ENCODE data around the gene PRMT1.

The PRMT1 gene

DNA sequence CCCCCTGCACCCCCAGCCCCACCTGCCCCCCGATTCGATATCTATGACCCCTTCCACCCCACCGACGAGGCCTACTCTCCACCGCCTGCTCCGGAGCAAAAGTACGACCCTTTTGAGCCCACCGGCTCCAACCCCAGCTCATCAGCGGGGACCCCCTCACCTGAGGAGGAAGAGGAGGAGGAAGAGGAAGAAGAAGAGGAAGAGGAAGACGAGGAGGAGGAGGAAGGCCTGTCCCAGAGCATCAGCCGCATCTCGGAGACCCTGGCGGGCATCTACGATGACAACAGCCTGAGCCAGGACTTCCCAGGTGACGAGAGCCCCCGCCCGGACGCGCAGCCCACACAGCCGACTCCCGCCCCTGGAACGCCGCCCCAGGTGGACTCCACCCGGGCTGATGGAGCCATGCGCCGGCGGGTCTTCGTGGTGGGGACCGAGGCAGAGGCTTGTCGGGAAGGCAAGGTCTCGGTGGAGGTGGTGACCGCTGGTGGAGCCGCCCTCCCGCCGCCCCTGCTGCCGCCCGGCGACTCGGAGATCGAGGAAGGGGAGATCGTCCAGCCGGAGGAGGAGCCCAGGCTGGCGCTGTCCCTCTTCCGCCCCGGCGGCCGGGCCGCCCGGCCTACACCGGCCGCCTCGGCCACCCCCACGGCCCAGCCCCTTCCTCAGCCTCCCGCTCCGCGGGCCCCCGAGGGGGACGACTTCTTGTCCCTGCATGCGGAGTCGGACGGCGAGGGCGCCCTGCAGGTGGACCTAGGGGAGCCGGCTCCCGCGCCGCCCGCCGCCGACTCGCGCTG is 25.8 kb upstream of the PRMT1 start:
- in situ Hi-C loops (cut with HindIII; ENCODE audit: low sequenced_read_pairs): no loop called here

DNA sequence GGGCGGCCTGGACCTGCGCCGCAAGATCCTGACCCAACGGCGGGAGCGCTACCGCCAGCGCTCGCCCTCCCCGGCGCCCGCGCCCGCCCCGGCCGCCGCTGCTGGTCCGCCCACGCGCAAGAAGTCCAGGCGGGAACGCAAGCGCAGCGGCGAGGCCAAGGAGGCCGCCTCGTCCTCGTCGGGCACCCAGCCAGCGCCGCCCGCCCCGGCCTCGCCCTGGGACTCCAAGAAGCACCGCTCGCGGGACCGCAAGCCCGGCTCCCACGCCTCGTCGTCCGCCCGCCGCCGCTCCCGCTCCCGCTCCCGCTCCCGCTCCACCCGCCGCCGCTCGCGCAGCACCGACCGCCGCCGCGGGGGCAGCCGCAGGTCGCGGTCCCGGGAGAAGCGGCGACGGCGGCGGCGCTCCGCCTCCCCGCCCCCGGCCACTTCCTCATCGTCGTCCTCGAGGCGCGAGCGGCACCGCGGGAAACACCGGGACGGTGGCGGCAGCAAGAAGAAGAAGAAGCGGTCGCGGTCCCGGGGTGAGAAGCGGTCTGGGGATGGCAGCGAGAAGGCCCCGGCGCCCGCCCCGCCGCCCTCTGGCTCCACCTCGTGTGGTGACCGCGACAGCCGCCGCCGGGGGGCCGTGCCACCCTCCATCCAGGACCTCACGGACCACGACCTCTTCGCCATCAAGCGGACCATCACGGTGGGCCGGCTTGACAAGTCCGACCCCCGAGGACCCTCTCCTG is 25.1 kb upstream of the PRMT1 start:
- in situ Hi-C loops (cut with HindIII; ENCODE audit: low sequenced_read_pairs): no loop called here

DNA sequence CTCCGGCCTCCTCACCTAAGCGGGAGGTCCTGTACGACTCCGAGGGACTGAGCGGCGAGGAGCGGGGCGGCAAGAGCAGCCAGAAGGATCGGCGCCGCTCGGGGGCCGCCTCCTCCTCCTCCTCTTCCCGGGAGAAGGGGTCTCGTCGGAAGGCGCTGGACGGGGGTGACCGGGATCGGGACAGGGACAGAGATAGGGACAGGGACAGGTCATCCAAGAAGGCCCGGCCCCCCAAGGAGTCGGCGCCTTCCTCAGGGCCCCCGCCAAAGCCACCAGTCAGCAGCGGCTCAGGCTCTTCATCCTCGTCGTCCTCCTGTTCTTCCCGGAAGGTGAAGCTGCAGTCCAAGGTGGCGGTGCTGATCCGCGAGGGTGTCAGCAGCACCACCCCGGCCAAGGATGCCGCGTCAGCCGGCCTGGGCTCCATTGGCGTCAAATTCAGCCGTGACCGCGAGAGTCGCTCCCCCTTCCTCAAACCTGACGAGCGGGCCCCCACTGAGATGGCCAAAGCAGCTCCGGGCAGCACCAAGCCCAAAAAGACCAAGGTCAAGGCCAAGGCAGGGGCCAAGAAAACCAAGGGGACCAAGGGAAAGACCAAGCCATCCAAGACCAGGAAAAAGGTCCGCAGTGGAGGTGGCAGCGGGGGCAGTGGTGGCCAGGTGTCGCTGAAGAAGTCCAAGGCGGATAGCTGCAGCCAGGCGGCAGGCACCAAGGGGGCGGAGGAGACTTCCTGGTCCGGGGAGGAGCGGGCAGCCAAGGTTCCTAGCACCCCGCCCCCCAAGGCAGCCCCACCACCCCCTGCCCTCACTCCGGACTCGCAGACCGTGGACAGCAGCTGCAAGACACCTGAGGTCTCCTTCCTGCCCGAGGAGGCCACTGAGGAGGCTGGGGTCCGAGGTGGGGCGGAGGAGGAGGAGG is 24.3 kb upstream of the PRMT1 start:
- in situ Hi-C loops (cut with HindIII; ENCODE audit: low sequenced_read_pairs): no loop called here

DNA sequence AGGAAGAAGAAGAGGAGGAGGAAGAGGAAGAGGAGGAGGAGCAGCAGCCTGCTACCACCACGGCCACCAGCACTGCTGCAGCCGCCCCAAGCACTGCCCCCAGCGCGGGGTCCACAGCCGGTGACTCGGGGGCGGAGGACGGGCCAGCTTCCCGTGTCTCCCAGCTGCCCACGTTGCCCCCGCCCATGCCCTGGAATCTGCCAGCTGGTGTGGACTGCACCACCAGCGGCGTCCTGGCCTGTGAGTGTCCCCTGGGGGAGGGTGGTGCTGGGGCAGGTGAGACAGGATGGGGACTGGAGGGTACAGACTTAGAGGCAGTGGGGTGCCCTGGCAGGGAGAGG is 23.6 kb upstream of the PRMT1 start:
- in situ Hi-C loops (cut with HindIII; ENCODE audit: low sequenced_read_pairs): no loop called here

DNA sequence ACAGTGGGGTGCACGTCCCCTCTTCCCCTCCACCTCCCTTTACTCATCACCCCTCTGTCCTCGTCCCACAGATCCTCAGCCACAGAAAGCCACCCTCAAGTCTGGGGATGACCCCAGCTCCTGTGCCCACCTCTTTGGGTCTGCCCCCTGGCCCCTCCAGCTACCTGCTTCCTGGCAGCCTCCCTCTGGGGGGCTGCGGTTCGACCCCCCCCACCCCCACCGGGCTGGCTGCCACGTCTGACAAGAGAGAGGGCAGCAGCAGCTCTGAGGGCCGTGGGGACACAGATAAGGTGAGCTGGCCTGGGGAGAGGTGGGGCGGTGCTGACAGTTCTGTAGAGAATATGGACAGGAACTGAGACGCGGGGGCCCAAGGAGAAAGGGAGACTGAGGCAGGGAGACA is 22.5 kb upstream of the PRMT1 start:
- in situ Hi-C loops (cut with HindIII; ENCODE audit: low sequenced_read_pairs): no loop called here

DNA sequence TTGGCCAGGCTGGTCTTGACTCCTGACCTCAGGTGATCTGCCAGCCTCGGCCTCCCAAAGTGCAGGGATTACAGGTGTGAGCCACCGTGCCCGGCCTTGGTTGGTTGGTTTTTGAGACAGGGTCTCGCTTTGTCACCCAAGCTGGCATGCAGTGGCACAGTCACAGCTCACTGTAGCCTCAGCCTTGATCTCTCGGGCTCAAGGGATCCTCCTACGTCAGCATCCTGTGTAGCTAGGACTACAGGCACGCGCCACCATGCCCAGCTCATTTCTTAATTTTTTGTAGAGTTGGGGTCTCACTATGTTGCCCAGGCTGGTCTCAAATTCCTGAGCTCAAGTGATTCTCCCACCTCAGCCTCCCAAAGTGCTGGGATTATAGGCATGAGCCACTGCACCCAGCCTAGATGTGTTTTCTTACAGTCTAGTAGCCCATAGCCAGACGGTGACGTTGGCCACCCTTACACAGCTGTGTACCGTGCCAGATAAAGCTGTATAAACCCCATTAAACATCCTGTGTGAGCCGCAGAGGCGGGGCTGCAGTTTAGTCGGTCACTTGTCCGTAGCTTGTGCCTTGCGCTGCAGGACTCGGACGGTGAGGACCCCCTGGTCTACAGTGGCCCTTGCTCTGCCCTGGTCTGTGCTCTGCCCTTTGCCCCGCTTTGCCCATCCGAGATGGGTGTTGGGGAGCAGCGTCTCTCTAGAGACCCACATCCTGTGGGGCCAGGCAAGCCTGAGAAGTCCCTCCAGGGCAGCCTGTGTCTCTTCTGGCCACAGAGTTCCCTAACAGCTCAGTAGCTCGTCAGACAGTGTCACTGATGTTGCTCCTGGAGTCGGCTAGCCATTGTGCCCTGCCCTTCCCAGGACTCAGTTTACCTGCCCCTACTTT is 21.3 kb upstream of the PRMT1 start:
- in situ Hi-C loops (cut with HindIII; ENCODE audit: low sequenced_read_pairs): no loop called here

DNA sequence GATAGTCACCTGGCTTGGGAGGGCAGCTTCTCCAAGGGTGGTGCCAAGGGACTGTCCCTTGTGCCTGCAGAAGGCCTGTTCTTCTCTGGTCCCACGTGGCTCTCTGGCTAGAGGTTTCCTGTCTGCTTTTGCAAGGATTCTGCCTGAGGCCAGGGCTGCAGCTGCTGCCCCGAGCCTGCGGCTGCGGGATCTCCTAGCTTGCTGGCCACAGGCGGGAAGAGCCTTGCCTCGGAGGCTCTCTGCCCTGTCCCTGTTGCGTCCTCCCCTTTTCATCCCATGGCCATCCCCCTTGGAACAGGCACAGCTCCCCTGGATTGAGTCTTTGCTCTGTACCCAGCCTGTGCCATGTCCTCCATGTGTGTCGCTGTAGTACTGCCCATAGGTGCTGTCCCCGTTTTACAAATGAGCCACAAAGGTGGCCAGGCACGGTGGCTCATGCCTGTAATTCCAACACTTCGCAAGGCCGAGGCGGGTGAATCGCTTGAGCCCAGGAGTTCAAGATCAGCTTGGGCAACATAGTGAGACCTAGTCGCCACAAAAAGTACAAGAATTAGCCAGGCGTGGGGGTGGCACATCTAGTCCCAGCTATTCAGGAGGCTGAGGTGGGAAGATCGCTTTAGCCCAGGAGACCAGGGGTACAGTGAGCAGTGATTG is 20.5 kb upstream of the PRMT1 start:
- in situ Hi-C loops (cut with HindIII; ENCODE audit: low sequenced_read_pairs): no loop called here

DNA sequence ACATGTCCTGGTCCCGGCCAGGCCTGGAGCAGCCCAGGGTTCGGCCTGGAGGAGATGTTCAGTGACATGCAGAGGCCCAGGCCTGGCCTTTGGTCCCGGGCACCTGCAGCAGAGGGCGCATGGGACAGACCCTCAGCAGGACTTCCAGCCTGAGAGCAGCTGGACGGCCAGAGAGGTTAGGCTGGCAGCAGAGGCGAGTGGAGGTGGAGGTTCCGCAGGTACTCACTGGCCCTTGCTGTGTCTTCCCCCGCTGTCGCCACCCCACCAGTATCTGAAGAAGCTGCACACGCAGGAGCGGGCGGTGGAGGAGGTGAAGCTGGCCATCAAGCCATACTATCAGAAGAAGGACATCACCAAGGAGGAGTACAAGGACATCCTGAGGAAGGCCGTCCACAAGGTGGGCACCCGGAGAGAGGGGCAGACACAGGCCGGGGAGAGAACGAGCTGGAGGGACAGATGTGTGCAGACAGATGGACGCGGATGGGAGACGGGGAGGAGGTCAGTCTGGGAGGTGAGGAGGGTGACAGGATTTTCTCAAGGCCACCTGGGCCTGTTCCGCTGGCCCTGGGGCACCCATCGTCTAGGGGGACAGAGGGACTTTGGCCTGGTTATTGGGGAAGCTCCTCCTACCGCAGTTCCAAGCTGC is 19.5 kb upstream of the PRMT1 start:
- in situ Hi-C loops (cut with HindIII; ENCODE audit: low sequenced_read_pairs): no loop called here

DNA sequence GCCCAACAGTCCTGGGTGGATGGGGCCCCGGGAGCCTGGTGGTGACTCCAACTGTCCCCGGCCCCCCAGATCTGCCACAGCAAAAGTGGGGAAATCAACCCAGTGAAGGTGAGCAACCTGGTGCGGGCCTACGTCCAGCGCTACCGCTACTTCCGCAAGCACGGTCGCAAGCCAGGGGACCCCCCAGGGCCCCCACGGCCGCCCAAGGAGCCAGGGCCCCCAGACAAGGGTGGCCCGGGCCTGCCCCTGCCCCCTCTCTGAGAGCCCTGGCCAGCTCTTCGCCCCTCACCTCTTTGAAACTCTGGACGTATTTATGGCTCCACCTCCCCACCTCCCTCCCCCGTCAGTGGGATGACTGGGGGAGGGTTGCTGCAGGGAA is 18.9 kb upstream of the PRMT1 start:
- in situ Hi-C loops (cut with HindIII; ENCODE audit: low sequenced_read_pairs): no loop called here

DNA sequence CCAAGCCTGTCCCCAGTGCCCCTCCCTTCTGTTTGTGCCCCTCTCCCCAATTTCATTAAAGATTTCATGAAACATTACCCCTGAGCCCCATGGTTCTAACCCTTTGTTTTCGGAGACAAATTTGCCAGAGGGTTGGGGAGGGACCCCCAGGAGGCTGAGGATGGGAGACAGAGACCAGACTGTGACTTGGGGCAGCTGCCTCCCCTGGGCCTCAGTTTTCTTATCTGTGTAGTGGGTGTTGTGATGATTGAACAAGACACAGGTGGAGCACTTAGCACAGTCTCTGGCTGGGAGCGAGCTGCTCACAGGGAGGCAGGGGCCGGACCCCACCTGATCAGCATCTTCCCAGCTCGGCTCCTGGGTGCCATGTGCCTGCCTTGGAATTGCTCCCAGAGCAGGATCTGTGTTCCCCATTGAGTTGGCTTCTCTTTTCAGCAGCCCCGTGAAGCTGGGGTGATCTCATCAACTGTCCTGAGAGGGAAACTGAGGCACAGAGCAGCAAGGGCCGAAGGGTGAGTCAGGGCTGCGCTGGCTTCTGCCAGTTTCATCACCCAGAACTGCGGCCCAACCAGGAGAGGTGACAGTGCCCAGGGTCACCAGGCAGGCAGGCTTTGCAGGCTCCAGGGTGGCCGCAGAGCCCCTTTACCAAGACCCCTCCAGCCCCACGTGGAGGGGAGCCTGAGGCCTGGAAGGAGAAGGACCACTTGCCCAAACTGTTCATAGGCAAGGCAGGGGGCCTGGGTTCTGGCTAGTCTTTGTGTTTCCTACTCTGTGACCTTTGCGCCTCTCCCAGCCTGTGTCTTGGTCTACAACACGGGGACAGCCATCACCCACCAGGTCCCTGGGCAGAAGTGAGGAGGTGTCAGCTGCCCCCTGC is 18.3 kb upstream of the PRMT1 start:
- in situ Hi-C loops (cut with HindIII; ENCODE audit: low sequenced_read_pairs): no loop called here

DNA sequence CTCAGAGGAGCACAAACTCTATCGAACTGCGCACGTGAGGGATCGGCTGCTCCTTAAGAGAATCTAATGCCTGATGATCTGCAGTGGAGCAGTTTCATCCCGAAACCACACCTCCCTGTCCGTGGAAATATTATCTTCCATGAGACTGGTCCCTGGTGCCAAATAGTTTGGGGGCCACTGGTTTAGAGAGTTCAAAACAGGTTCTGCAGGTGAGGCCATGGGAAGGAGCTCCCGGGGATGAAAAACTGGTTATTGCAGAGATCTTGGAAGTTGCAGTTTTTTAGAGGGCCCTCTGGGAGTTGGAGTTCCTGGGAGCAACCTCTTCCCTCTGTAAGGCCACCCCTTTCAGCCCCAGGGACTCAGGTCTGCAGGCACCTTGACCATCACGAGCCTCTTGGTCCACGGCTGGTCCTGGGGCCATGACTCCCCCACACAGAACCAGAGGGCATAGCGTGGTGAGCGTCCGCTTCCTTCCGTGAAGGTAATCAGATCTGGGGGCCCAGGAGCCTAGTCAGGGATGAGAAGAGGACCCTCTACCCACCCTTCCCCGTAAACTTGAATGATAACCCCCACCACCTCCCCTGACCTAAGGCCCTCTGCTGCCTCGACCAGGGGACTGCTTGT is 16.6 kb upstream of the PRMT1 start:
- in situ Hi-C loops (cut with HindIII; ENCODE audit: low sequenced_read_pairs): no loop called here

DNA sequence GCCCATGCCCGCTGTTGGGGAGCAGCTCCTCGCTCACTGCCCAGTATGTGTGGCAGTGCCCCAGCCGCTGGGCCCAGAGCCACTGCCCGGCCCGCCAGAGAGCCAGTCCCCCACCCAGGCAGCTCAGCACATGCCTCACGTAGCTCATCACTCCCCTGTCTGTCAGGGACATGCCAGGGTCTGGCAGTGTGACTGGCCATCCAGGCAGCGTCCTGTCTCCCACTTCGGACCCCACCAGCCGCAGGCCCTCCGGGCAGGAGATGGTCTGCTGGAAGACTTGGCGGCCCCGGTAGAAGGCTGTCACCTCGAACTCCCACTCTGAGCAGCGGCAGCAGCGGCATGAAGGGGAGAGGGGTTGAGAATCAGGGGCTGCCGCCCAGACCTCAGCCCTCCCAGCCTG is 15.1 kb upstream of the PRMT1 start:
- in situ Hi-C loops (cut with HindIII; ENCODE audit: low sequenced_read_pairs): no loop called here

DNA sequence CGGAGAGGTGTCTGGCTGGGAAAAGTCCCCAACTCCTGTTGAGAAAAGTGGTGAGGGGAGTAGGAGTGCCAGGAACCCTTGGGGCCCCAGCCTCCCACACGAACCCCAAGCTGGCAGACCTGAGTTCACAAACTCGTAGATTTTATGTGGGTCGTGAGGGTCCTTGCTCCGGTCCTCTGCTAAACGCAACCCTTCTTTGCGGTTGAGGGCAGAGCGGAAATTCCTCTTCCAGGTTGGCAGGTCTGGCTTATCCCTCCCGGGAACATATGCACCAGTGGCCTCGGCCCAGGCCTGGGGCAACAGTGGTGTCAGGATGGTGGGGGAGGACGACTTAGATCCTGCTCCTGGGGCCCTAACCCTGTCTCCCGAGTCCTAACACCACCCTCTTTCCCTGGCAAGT is 13.8 kb upstream of the PRMT1 start:
- in situ Hi-C loops (cut with HindIII; ENCODE audit: low sequenced_read_pairs): no loop called here

DNA sequence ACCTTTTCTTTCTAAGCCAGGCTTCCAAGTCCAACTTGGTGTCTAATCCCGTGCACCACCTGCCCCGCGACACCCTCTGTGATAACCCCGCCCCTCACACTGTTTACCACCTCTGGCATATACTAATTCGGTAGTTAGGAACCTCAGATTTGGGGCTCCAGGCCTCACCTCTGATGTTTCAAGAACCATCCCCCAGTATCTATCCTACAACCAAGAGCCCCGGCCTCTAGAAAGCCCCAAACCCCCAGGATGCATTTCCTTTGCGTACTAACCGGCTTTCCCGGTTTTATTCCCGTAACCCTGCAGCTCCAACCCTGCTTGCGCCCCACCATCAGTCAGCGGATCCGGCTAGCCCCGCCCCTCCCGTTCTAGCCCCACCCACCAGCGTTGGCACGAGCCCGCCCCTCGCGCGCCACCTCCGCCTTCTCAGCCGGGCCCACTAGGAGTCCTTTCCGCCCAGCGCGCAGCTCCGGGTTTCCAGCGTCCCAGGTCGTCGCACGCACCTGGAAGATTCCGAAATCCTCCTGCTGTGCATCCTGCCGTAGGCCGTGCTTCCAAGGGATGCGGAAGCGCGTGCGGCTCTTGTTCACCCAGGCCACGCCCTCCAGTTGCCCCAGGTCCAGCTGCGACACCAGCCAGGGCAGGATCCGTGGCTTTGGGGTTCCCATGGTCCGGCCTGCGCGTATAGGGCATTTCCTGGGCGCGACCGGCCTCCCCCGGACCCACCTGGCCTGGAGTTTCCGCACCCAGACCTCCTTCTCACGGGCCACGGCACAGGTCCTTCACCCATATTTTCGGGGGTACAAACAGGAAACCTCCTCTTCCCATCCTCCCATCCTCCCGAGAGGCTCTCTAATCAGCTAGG is 12.7 kb upstream of the PRMT1 start:
- in situ Hi-C loops (cut with HindIII; ENCODE audit: low sequenced_read_pairs): no loop called here

DNA sequence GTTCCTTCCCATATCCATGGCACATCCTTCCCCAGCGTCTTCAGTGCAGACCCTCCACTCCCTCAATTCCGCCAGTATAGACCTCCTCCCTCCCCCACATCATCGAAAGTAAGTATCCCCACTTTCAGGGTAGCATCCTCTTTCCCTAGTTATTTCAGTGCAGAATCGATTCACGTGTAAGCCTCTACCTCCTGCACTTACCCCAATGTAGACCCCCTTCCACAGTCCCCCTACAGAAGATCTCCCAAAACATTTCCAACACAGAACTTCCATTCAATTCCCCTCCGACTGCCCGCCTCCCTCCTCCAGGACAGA is 12.1 kb upstream of the PRMT1 start:
- in situ Hi-C loops (cut with HindIII; ENCODE audit: low sequenced_read_pairs): no loop called here

DNA sequence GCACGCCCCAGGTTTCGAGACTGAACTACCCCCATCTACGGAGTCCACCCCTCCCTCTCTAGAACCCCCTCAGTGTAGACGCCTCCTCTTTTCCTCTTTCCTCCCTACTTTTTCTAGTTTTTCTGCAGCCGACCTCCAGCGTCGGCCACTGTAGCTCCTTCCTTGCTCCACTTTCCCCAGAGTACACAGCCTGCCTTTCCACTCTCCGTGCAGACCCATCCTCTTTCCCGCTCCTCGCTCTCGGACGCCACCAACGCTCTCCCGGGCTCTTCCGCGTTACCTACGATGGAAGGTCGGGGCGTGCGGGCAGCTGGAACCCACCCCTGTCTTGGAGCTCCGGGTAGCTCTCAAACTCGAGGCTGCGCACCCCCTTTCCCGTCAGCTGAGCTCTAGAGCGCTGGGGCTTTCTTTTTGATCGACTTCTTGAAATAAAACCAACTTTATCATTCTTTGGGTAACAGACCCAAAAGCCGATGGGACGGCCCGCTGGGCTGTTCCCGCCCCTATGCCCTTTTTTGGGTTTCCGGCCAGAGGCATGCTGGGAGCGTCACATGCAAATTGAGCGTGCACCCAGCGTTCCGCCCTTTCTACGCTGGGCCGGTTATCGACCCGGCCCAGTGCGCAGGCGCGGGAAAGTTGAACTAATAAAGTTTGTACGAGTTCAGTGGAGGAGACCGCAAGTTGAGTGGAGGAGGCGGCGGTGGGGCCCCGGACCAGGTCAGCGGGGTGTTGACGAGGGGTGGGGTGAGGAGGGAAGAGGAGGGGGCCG is 11.5 kb upstream of the PRMT1 start, which contains the start of the genes BCL2L12 and IRF3:
Gene BCL2L12 (plus strand): TSS at position 583 of the 769 bp plus-strand sequence. CDS start 760 bp downstream, outside the sequence.
Gene IRF3 (minus strand): TSS at position 507 of the 769 bp plus-strand sequence. CDS start 1,019 bp downstream, outside the sequence.
- in situ Hi-C loops (cut with HindIII; ENCODE audit: low sequenced_read_pairs): no loop called here

DNA sequence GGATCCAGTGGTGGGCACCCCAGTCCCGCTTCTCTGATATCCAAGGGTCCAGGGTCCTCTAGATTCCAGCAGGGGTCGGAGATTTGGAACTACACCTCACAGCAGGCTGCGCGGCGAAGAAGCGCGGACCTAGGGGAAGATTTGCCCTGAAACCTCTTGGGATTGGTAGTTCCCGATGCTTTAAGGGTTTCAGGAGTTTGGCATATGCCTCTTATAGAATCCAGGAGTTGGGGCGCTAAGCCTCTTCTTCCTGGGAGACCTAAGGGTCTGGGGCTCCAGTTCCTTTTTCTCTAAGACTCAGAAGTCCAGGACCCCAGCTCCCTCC is 11.0 kb upstream of the PRMT1 start:
- in situ Hi-C loops (cut with HindIII; ENCODE audit: low sequenced_read_pairs): no loop called here
